Esophagus squamous epithelium (tissue), 5 donors: ENCODE results near the gene SBDS. TPM values are rescaled to one million over a fixed set of nuclear protein-coding genes. Genes with fewer than 3 reads are reported as not detected.

Source experiments
- DNase-seq: peaks from one replicate; lab custom pipeline; 2025; lab: John Stamatoyannopoulos, UW
- H3K27ac ChIP-seq, 4 donors: fragments of 200-600 bp; sonication (generic); one replicate each; pipeline ENCODE4 v1.5.1; 2016 to 2019; ENCODE audit warnings: mild to moderate bottlenecking in 1 of 4
- H3K27me3 ChIP-seq, 4 donors: fragments of 200-600 bp; sonication (generic); 1 replicate in 3 of 4; 2 replicates in 1 of 4; pipeline versions ENCODE4 v1.5.1 to v1.6.0; 2017 to 2021; ENCODE audit warnings: antibody characterized with exemption in 1 of 4
- H3K36me3 ChIP-seq, 3 donors: fragments of 200-600 bp; sonication (generic); one replicate each; pipeline ENCODE4 v1.5.1; 2016 to 2019
- H3K4me1 ChIP-seq, 3 donors: fragments of 200-600 bp; sonication (generic); one replicate each; pipeline ENCODE4 v1.5.1; 2017 to 2019
- H3K4me3 ChIP-seq, 4 donors: fragments of 200-600 bp; sonication (generic); 1 replicate in 3 of 4; 2 replicates in 1 of 4; pipeline ENCODE4 v1.5.1; 2016 to 2019; ENCODE audit warnings: mild to moderate bottlenecking in 2 of 4, moderate library complexity in 1 of 4
- H3K9me3 ChIP-seq, 3 donors: fragments of 200-600 bp; sonication (generic); one replicate each; pipeline ENCODE4 v1.5.1; 2016 to 2019
- CTCF ChIP-seq, 6 experiments: fragments of 450-650 bp in 4 of 6; fragments of 200-600 bp in 2 of 6; sonication (generic) in 2 of 6; IDR thresholded peaks; one replicate each; pipeline ENCODE4 v1.5.1; 2016 to 2019; ENCODE audit warnings: antibody characterized with exemption in 6 of 6, mild to moderate bottlenecking in 4 of 6, moderate library complexity in 4 of 6
- POLR2A ChIP-seq, 4 donors: fragments of 450-650 bp; IDR thresholded peaks; one replicate each; pipeline ENCODE4 v1.6.1; 2017; ENCODE audit warnings: antibody characterized with exemption in 4 of 4, mild to moderate bottlenecking in 4 of 4, moderate library complexity in 3 of 4
- WGBS, 2 donors: methylation state at CpG; one replicate each; pipeline ENCODE4 v1.1.5; 2018; 5-methylcytosine and 5-hydroxymethylcytosine counted together
- intact Hi-C: fragments of 100-400 bp; cut with DNase I; formaldehyde crosslinking; loops from one replicate; pipeline ENCODE4 v1.15.0; 2022
- small RNA-seq, 4 donors: library from RNA; depleted of rRNA; stranded (forward); fragments of <200 nt; gene quantifications; one replicate each; pipeline ENCODE3, GENCODE V24; 2016
- total RNA-seq, 4 donors: library from RNA; depleted of rRNA; stranded (reverse); fragments of >200 nt; gene quantifications; one replicate each; pipeline ENCODE4 v1.1.0, GENCODE V29; 2016
- donor health status: DM: yes; HTN: yes; CAD: no.

SBDS gene
- total RNA-seq, 4 donors from 2014 or later: 55.8 to 133 (median 98.8) TPM

GRCh38 chr7:66946545-66946944, 48.8 kb downstream of the SBDS start:
- WGBS, 2 donors: 74 to 79% methylated on average over 2 of the region's 2 CpGs
- intact Hi-C loops: no loop called here
- DNase-seq: no peak
- Histone ChIP-seq H3K36me3 (peaks cover 16 to 99% (median 64%) of the 10 kb centered on the region in 3 donors), H3K4me3 (no peak overlapping the region), H3K27me3 (no peaks in the 10 kb centered on the region), H3K9me3 (no peaks in the 10 kb centered on the region), H3K4me1 (no peaks in the 10 kb centered on the region), H3K27ac (no peak overlapping the region)
- TF ChIP-seq CTCF (IDR thresholded peaks at IDR 0.05) (no peak), POLR2A (IDR thresholded peaks at IDR 0.05) (no peak)

GRCh38 chr7:66939325-66939724, 56.1 kb downstream of the SBDS start:
- H3K9me3 ChIP-seq: no peaks in the 10 kb centered on the region
- no peaks in the 10 kb centered on the region for H3K4me1 ChIP-seq
- no peak for DNase-seq
- TF ChIP-seq POLR2A (IDR thresholded peaks at IDR 0.05) (no peak), CTCF (IDR thresholded peaks at IDR 0.05) (no peak)
- H3K4me3 ChIP-seq: no peak overlapping the region
- intact Hi-C loops: no loop called here
- WGBS, 2 donors: 85 to 86% methylated on average over 4 of the region's 4 CpGs
- peaks cover 0 to 62% (median 9%) of the 10 kb centered on the region in 3 donors for H3K36me3 ChIP-seq
- H3K27me3 ChIP-seq: no peaks in the 10 kb centered on the region
- no peak overlapping the region for H3K27ac ChIP-seq

- Histone ChIP-seq H3K9me3 (no peaks in the 10 kb centered on the region), H3K36me3 (peaks cover 0 to 48% (median 6%) of the 10 kb centered on the region in 3 donors), H3K27ac (no peak overlapping the region), H3K4me1 (peaks cover 0 to 11% (median 0%) of the 10 kb centered on the region in 3 donors), H3K27me3 (no peaks in the 10 kb centered on the region), H3K4me3 (no peak overlapping the region)
- no peak for DNase-seq
- TF ChIP-seq CTCF (IDR thresholded peaks at IDR 0.05): no peak
- TF ChIP-seq POLR2A (IDR thresholded peaks at IDR 0.05): no peak
- 92 to 96% methylated on average over 4 of the region's 4 CpGs for WGBS, 2 donors
- intact Hi-C loops: no loop called here
Measured at GRCh38 chr7:66937940-66938339, 57.4 kb downstream of the SBDS start.

Small RNAs within 50 kb of the gene (small RNA-seq; reads per million reads assigned to genes)
- gene RN7SL43P: 0 reads per million in 4 donors

Other genes starting within 250 kb of the SBDS start
- gene TMEM248, start 74.4 kb downstream of the SBDS start, total RNA-seq: 10 to 100 TPM; 42.3 to 84.1 (median 56.4) TPM
- gene TYW1, start 1.2 kb upstream of the SBDS start, total RNA-seq: 10 to 100 TPM in 3 of 4 donors, 1 to 10 TPM in 1; 6.8 to 24.6 (median 17.5) TPM